ENCODE data around the gene JUNB.

JUNB gene

GRCh38 chr19:12788682-12789097 lies 2.6 kb upstream of the JUNB start:
- TF ChIP-seq, protein P1, sequence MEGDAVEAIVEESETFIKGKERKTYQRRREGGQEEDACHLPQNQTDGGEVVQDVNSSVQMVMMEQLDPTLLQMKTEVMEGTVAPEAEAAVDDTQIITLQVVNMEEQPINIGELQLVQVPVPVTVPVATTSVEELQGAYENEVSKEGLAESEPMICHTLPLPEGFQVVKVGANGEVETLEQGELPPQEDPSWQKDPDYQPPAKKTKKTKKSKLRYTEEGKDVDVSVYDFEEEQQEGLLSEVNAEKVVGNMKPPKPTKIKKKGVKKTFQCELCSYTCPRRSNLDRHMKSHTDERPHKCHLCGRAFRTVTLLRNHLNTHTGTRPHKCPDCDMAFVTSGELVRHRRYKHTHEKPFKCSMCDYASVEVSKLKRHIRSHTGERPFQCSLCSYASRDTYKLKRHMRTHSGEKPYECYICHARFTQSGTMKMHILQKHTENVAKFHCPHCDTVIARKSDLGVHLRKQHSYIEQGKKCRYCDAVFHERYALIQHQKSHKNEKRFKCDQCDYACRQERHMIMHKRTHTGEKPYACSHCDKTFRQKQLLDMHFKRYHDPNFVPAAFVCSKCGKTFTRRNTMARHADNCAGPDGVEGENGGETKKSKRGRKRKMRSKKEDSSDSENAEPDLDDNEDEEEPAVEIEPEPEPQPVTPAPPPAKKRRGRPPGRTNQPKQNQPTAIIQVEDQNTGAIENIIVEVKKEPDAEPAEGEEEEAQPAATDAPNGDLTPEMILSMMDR (IDR thresholded peaks at IDR 0.05; ENCODE audit: insufficient read depth, low read depth, low read length, missing control alignments), result no peak
- peak overlapping the region; percentile 84 for H3K4me3 ChIP-seq (ENCODE audit: low read depth, low read length)
- peak; percentile 93 for DNase-seq (ENCODE audit: low read depth)

DNA sequence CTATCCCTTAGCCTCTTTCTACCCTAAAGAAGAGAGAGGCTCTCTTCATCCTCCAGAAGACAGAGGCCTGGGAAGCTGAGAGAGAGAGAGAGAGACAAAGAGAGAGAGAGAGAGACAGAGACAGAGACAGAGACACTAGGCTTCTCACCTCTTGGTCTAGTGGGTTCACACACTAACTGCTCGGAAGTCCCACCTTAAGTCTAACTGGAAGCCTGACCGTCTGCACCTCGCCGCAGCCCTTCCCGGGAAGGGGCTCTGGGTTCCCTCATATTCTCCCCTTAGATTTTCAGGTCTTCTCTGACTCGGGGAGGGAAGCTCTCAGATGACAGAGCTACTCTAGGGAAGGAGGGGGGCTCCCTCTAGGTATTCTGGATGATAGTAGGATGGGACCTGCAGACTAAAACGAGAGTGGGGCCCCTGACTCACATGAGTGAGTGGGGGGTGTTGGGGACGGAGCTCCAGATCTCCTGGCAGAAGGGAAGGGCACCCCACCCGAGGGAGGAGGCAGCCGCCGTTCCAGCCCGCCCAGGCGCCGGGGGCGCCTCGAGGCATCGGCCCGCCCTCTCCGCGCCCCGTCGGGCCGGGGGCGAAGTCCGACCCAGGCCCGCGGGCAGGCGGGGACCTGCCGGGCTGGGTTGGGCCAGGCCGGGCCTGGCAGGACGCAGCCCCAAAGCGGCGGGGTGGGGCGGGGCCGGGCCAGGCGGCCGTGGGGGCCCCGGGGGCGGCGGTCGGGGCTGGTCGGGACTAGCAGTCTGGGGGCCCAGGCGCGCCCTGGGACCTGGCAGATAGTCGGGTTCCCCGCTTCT lies 2.0 kb upstream of the JUNB start:
- H3K4me3 ChIP-seq (ENCODE audit: low read depth, low read length), result peak overlapping the region; percentile 84
- DNase-seq (ENCODE audit: low read depth), result no peak
- TF ChIP-seq, protein P1 (IDR thresholded peaks at IDR 0.05; ENCODE audit: insufficient read depth, low read depth, low read length, missing control alignments), result no peak

DNA sequence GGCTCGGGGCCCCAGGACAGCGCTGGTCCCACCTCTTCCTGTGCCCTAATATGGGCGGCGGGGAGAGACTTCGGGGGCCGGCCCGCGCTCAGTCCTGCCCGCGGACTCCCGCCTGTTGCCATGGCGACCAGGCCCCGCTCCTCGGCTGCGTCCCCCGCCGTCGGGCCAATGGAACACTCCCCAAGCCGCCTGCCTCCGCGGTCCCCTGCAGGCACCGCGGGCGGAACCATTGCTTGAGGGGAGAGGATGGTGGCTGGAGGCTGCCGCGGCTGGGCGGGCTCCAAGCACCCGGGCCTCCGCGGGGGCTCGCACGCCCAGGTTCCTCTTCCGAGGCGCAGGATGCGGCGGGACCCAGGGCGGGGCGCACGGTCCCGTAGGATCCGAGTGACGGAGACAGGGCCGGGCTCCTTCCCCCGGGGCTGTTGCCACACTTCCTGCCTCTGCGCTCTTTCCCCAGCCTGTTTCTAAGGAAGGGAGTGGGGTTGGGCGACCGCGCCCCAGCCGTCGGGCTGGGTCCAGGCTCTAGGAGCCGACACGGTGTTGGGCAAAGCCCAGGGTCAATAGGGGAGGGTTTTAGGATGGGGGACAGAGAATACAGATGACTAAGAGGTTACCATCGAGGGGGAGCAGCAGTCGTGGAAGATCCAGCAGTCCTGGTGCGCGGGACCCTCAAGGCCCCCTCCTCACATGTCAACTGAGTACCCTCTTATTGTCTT lies 1.2 kb upstream of the JUNB start:
- peak; percentile 100 for DNase-seq (ENCODE audit: low read depth)
- TF ChIP-seq, protein P1 (IDR thresholded peaks at IDR 0.05; ENCODE audit: insufficient read depth, low read depth, low read length, missing control alignments), result no peak

DNA sequence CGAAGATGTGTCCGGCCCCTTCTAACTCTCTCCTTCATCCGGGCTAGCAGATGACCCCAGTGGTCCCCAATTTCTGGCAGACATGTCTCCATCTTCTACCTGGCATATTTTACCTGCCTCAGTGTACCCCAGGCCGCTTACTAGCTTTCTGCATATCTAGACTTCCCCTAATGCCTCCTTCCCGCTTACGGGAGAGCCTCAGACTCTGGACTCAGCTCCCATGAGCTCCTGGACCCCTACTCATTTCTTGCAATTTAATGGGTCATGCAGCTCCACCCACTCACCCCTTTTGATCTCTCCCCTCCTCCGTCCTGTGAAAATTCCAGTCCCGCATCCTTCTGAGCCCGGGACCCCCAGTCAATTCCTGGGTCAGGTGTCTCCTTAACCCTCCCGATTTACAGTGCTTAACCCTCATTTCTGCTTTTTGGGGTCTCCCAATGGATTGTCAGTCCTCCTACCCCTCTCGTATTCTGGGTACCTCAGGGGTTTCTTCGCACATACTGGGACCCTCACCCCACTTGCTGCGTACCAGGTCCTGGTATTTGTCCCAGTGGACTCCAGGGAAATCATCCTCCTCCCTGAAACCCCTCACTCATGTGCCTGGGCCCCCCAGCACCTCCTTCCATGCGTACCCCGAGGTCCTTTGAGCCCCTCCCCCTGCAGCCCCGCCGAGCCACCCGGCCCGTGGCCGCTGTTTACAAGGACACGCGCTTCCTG lies 500 bp upstream of the JUNB start:
- TF ChIP-seq, protein P1 (IDR thresholded peaks at IDR 0.05; ENCODE audit: insufficient read depth, low read depth, low read length, missing control alignments), result no peak
- DNase-seq (ENCODE audit: low read depth), result no peak
- H3K4me3 ChIP-seq (ENCODE audit: low read depth, low read length), result peak overlapping the region; percentile 95

More for the DNA sequence above, 1.2 kb upstream of the JUNB start:
- peak overlapping the region; percentile 95 for H3K4me3 ChIP-seq (ENCODE audit: low read depth, low read length)

GRCh38 chr19:12792051-12792852 lies 966 bp downstream of the JUNB start:
- peak; percentile 93 for DNase-seq (ENCODE audit: low read depth)
- H3K4me3 ChIP-seq (ENCODE audit: low read depth, low read length), result peak overlapping the region; percentile 95
- TF ChIP-seq, protein P1 (IDR thresholded peaks at IDR 0.05; ENCODE audit: insufficient read depth, low read depth, low read length, missing control alignments), result no peak

DNA sequence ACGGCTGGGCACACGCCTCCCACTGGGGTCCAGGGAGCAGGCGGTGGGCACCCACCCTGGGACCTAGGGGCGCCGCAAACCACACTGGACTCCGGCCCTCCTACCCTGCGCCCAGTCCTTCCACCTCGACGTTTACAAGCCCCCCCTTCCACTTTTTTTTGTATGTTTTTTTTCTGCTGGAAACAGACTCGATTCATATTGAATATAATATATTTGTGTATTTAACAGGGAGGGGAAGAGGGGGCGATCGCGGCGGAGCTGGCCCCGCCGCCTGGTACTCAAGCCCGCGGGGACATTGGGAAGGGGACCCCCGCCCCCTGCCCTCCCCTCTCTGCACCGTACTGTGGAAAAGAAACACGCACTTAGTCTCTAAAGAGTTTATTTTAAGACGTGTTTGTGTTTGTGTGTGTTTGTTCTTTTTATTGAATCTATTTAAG lies 1.6 kb downstream of the JUNB start:
- DNase-seq (ENCODE audit: low read depth), result no peak
- TF ChIP-seq, protein P1 (IDR thresholded peaks at IDR 0.05; ENCODE audit: insufficient read depth, low read depth, low read length, missing control alignments), result no peak
- H3K4me3 ChIP-seq (ENCODE audit: low read depth, low read length), result peak overlapping the region; percentile 95
